Measurements from ENCODE around the gene FCHSD2.

- TF ChIP-seq POLR2A (IDR thresholded peaks at IDR 0.05; ENCODE audit: low read depth, low read length) (no peak), TAF1 (IDR thresholded peaks at IDR 0.05; ENCODE audit: low read depth, low read length) (no peak), SPI1 (IDR thresholded peaks at IDR 0.05; ENCODE audit: low read depth, low read length) (no peak), POLR2AphosphoS5 (IDR thresholded peaks at IDR 0.05; ENCODE audit: low read depth, low read length) (no peak), PAX5 (IDR thresholded peaks at IDR 0.05; ENCODE audit: insufficient read depth, low read length, severe bottlenecking) (no peak), POU2F2 (IDR thresholded peaks at IDR 0.05; ENCODE audit: low read depth, low read length) (no peak)
These were observed 212.9 kb downstream of the FCHSD2 start for GRCh38 chr11:72929256-72929655.

Measured in GM12891 (cell line).